IMR-90 (cell line): ENCODE data around the gene KLHL7. TPM values are rescaled to one million over a fixed set of nuclear protein-coding genes. Genes with fewer than 3 reads are reported as not detected.

Experiments used
- ATAC-seq: fragments of 200-7000 bp; cut with Tn5 transposase; 2 replicates; pipeline ENCODE4 v1.9.1; 2020; ENCODE audit warnings: low read depth, mild to moderate bottlenecking, moderate library complexity
- BruUV-seq: library from RNA; stranded (reverse); fragments of 400-500 nt; replicated peaks from 2 replicates; lab custom pipeline; 2021; lab: Mats Ljungman, UMichigan
- CTCF ChIA-PET: fragments of 300-600 bp; formaldehyde crosslinking; extraction: SDS; loops from one replicate; lab custom pipeline; 2021; ENCODE audit warnings: antibody characterized with exemption; lab: Yijun Ruan, JAX
- POLR2A ChIA-PET: fragments of 300-600 bp; sonication (Branson Sonifier 250); formaldehyde crosslinking; loops from one replicate; lab custom pipeline; 2022; ENCODE audit warnings: antibody characterized with exemption; ENCODE audit not compliant: unreplicated experiment; lab: Charles Lee
- DNase-seq: peaks from one replicate; pipeline ENCODE4 v3.0.0; 2013
- H2AFZ ChIP-seq: replicated peaks from 2 replicates; pipeline ENCODE3; 2013; ENCODE audit warnings: low read length, mild to moderate bottlenecking; ENCODE audit not compliant: poor library complexity
- H2AK5ac ChIP-seq: 2 replicates; pipeline ENCODE4 v1.6.1; 2013; ENCODE audit warnings: low read depth, low read length, inconsistent platforms
- H2AK9ac ChIP-seq: replicated peaks from 2 replicates; pipeline ENCODE3; 2013; ENCODE audit warnings: mild to moderate bottlenecking, low read depth, low read length, moderate library complexity; ENCODE audit not compliant: poor library complexity
- H2BK120ac ChIP-seq: 2 replicates; pipeline ENCODE4 v1.6.1; 2013; ENCODE audit warnings: low read depth, low read length, inconsistent platforms
- H2BK15ac ChIP-seq: 3 replicates; pipeline ENCODE4 v1.6.1; 2013; ENCODE audit warnings: low read depth, low read length, inconsistent platforms
- H2BK20ac ChIP-seq: 2 replicates; pipeline ENCODE4 v1.6.1; 2013; ENCODE audit warnings: low read depth, mild to moderate bottlenecking, inconsistent platforms, low read length, moderate library complexity
- H2BK5ac ChIP-seq: 2 replicates; pipeline ENCODE4 v1.6.1; 2013; ENCODE audit warnings: mild to moderate bottlenecking, low read depth, low read length, inconsistent platforms; ENCODE audit not compliant: poor library complexity, severe bottlenecking
- H3K14ac ChIP-seq: replicated peaks from 2 replicates; pipeline ENCODE4 v1.6.1; 2013; ENCODE audit warnings: low read depth, low read length, inconsistent platforms
- H3K18ac ChIP-seq: 2 replicates; pipeline ENCODE4 v1.6.1; 2013; ENCODE audit warnings: low read depth, low read length, control low read depth
- H3K23ac ChIP-seq: 2 replicates; pipeline ENCODE4 v1.6.1; 2013; ENCODE audit warnings: low read depth, low read length, inconsistent platforms
- H3K27ac ChIP-seq: 2 replicates; pipeline ENCODE4 v1.5.1; 2013; ENCODE audit warnings: mild to moderate bottlenecking, control low read depth, low read length; ENCODE audit not compliant: insufficient read depth
- H3K27me3 ChIP-seq: 2 replicates; pipeline ENCODE4 v1.6.1; 2013; ENCODE audit warnings: low read length; ENCODE audit not compliant: control insufficient read depth, insufficient read depth
- H3K36me3 ChIP-seq: 2 replicates; pipeline ENCODE4 v1.6.1; 2013; ENCODE audit warnings: low read length, mixed read lengths; ENCODE audit not compliant: control insufficient read depth, insufficient read depth
- H3K4ac ChIP-seq: 2 replicates; pipeline ENCODE4 v1.6.1; 2013; ENCODE audit warnings: low read depth, low read length, inconsistent platforms
- H3K4me1 ChIP-seq: 2 replicates; pipeline ENCODE4 v1.6.1; 2013; ENCODE audit warnings: low read length, mixed read lengths; ENCODE audit not compliant: control insufficient read depth, insufficient read depth
- H3K4me2 ChIP-seq: 2 replicates; pipeline ENCODE4 v1.6.1; 2013; ENCODE audit warnings: low read depth, mild to moderate bottlenecking, control low read depth, low read length, moderate library complexity
- H3K4me3 ChIP-seq: 2 replicates; pipeline ENCODE4 v1.5.1; 2013; ENCODE audit warnings: low read depth, mild to moderate bottlenecking, control low read depth, low read length, moderate library complexity; ENCODE audit not compliant: insufficient read depth
- H3K56ac ChIP-seq: 2 replicates; pipeline ENCODE4 v1.6.1; 2013; ENCODE audit warnings: low read length, inconsistent platforms; ENCODE audit not compliant: insufficient read depth; ENCODE audit errors: extremely low read depth
- H3K79me1 ChIP-seq, 2 experiments: 2 replicates each; pipeline ENCODE4 v1.6.1; 2013; ENCODE audit warnings: low read length in 2 of 2, inconsistent platforms in 1 of 2, low read depth in 1 of 2
- H3K9ac ChIP-seq: 2 replicates; pipeline ENCODE4 v1.6.1; 2013; ENCODE audit warnings: low read depth, low read length, control low read depth
- H3K9me1 ChIP-seq: 2 replicates; pipeline ENCODE4 v1.6.1; 2013; ENCODE audit warnings: low read length, inconsistent platforms; ENCODE audit not compliant: insufficient read depth
- H3K9me3 ChIP-seq: 2 replicates; pipeline ENCODE4 v1.6.1; 2013; ENCODE audit warnings: low read length; ENCODE audit not compliant: control insufficient read depth, insufficient read depth
- H4K20me1 ChIP-seq: 2 replicates; pipeline ENCODE4 v1.6.1; 2013; ENCODE audit warnings: low read length, inconsistent platforms; ENCODE audit not compliant: insufficient read depth
- H4K5ac ChIP-seq: 2 replicates; pipeline ENCODE4 v1.6.1; 2013; ENCODE audit warnings: mild to moderate bottlenecking, low read depth, low read length, control low read depth
- H4K8ac ChIP-seq, 2 experiments: 2 replicates each; pipeline ENCODE4 v1.6.1; 2013; ENCODE audit warnings: low read depth in 2 of 2, low read length in 2 of 2, control low read depth in 1 of 2, inconsistent platforms in 1 of 2
- H4K91ac ChIP-seq: 2 replicates; pipeline ENCODE4 v1.6.1; 2013; ENCODE audit warnings: low read depth, low read length, inconsistent platforms; ENCODE audit not compliant: insufficient read depth
- BHLHE40 ChIP-seq: fragments of 150-350 bp; IDR thresholded peaks from 2 replicates; pipeline ENCODE4 v1.6.1; 2016; ENCODE audit warnings: mild to moderate bottlenecking, low read depth, low read length
- CHD1 ChIP-seq: IDR thresholded peaks from 2 replicates; pipeline ENCODE4 v1.6.1; 2012; ENCODE audit warnings: low read depth, low read length, improper control_type of control experiment
- CTCF ChIP-seq: conservative IDR thresholded peaks from 2 replicates; pipeline ENCODE4 v1.5.1; 2012; ENCODE audit warnings: mild to moderate bottlenecking, low read depth, low read length, improper control_type of control experiment
- FOS ChIP-seq: fragments of 150-350 bp; IDR thresholded peaks from 2 replicates; pipeline ENCODE4 v1.6.1; 2016; ENCODE audit warnings: low read depth, low read length
- MAZ ChIP-seq: IDR thresholded peaks from 2 replicates; pipeline ENCODE4 v1.6.1; 2012; ENCODE audit warnings: low read depth, mild to moderate bottlenecking, low read length, improper control_type of control experiment, moderate library complexity, borderline replicate concordance
- NFE2L2 ChIP-seq: fragments of 150-350 bp; IDR thresholded peaks from 2 replicates; pipeline ENCODE4 v1.6.1; 2016; ENCODE audit warnings: low read depth, mild to moderate bottlenecking, low read length
- RAD21 ChIP-seq: IDR thresholded peaks from 2 replicates; pipeline ENCODE4 v1.6.1; 2012; ENCODE audit warnings: low read length, improper control_type of control experiment
- RCOR1 ChIP-seq: IDR thresholded peaks from 2 replicates; pipeline ENCODE4 v1.6.1; 2012; ENCODE audit warnings: mild to moderate bottlenecking, low read length, improper control_type of control experiment; ENCODE audit not compliant: insufficient replicate concordance
- RFX5 ChIP-seq: IDR thresholded peaks from 2 replicates; pipeline ENCODE4 v1.8.0; 2012; ENCODE audit warnings: low read depth, mild to moderate bottlenecking, low read length, moderate library complexity
- SMC3 ChIP-seq: fragments of 150-350 bp; IDR thresholded peaks from 2 replicates; pipeline ENCODE4 v1.6.1; 2016; ENCODE audit warnings: low read depth, mild to moderate bottlenecking, antibody characterized with exemption, low read length, moderate library complexity
- WGBS, 2 experiments: methylation state at CpG; one replicate each; pipeline versions ENCODE4 v1.1.5 to v1.1.7; 2013; ENCODE audit warnings: missing lambda C conversion rate in 2 of 2; ENCODE audit not compliant: insufficient read length in 1 of 2; ENCODE audit errors: extremely low coverage in 2 of 2; 5-methylcytosine and 5-hydroxymethylcytosine counted together
- dilution Hi-C: fragments of 300-500 bp; cut with HindIII; formaldehyde crosslinking; loops from one replicate; pipeline ENCODE4 v1.14.3; 2018; ENCODE audit warnings: low sequenced_read_pairs; ENCODE audit not compliant: unreplicated experiment
- in situ Hi-C: fragments of 300-500 bp; cut with MboI; formaldehyde crosslinking; loops from 3 replicates; pipeline ENCODE4 v1.14.3; 2019; ENCODE audit warnings: low sequenced_read_pairs, inconsistent platforms, mixed read lengths
- intact Hi-C: fragments of 100-400 bp; cut with micrococcal nuclease; formaldehyde crosslinking; loops from 2 replicates; pipeline ENCODE4 v1.10.0; 2022
- polyA plus RNA-seq, 3 experiments: library from polyadenylated mRNA; depleted of rRNA; stranded (reverse); fragments of >200 nt; gene quantifications; 2 replicates each; pipeline ENCODE4 v1.2.3, GENCODE V29; 2012; ENCODE audit warnings: low replicate concordance in 1 of 3
- total RNA-seq: library from RNA; depleted of rRNA; stranded (reverse); fragments of >200 nt; gene quantifications from 2 replicates; pipeline ENCODE4 v1.2.3, GENCODE V29; 2012

KLHL7 gene
- total and polyA plus RNA-seq, 2 of the 4 experiments (the other 2 are of a cell fraction) = 24.6 to 29.2 TPM

GRCh38 chr7:23093546-23093945 is 12.0 kb upstream of the KLHL7 start:
- no peak overlapping the region for H3K9ac ChIP-seq
- peak; percentile 65 for DNase-seq
- no peaks in the 10 kb centered on the region for H3K9me3 ChIP-seq
- no peak overlapping the region for H3K4ac ChIP-seq
- TF ChIP-seq CHD1 = no peak
- no peak for TF ChIP-seq FOS
- TF ChIP-seq RFX5 = no peak
- no peak for TF ChIP-seq BHLHE40
- no peak for TF ChIP-seq NFE2L2
- TF ChIP-seq MAZ = no peak
- no peak for TF ChIP-seq SMC3
- no peak for TF ChIP-seq RAD21
- no peak for TF ChIP-seq RCOR1
- no peak for TF ChIP-seq CTCF
- H2BK15ac ChIP-seq = no peak overlapping the region
- intact Hi-C loops (no loop called here), in situ Hi-C loops (no loop called here), dilution Hi-C loops (no loop called here)
- H3K23ac ChIP-seq = no peak overlapping the region
- no peak overlapping the region for H4K91ac ChIP-seq
- H3K4me2 ChIP-seq = peak overlapping the region; percentile 21; the same call in 1 of the 2 replicates
- H3K79me1 ChIP-seq = no peaks in the 10 kb centered on the region
- no CpG with 5 or more reads among the region's 1 CpG for WGBS, 2 experiments
- H3K14ac ChIP-seq = no peak overlapping the region
- no peak overlapping the region for H2AFZ ChIP-seq
- CTCF ChIA-PET = no interaction called here
- no peak overlapping the region; the same call in 1 of the 2 replicates for H3K56ac ChIP-seq
- no peaks in the 10 kb centered on the region for H3K9me1 ChIP-seq
- peak; percentile 49; the same call in 1 of the 2 replicates for ATAC-seq
- BruUV-seq = no TSS peak
- H4K5ac ChIP-seq = no peak overlapping the region
- H2BK20ac ChIP-seq = no peak overlapping the region
- no peak overlapping the region for H4K8ac ChIP-seq
- H4K20me1 ChIP-seq = no peaks in the 10 kb centered on the region; the same call in 1 of the 2 replicates
- H2AK9ac ChIP-seq = no peak overlapping the region
- H2AK5ac ChIP-seq = no peak overlapping the region
- POLR2A ChIA-PET = no interaction called here
- H3K4me1 ChIP-seq = no peaks in the 10 kb centered on the region
- no peak overlapping the region for H3K27ac ChIP-seq
- H3K4me3 ChIP-seq = no peak overlapping the region
- no peak overlapping the region for H3K18ac ChIP-seq
- H2BK5ac ChIP-seq = no peak overlapping the region
- H3K27me3 ChIP-seq = no peaks in the 10 kb centered on the region
- no peaks in the 10 kb centered on the region for H3K36me3 ChIP-seq
- H2BK120ac ChIP-seq = no peak overlapping the region
